SJSA1 (cell line): Measurements from ENCODE around the gene ABAT. TPM values are rescaled to one million over a fixed set of nuclear protein-coding genes. Genes with fewer than 3 reads are reported as not detected.
"Not testable (repeated sequence)": the region's sequence is repeated elsewhere in the genome, so short reads cannot be mapped to it uniquely, and the experiment has no call there.

Experiments
- DNase-seq, 2 experiments: peaks; one replicate each; pipeline ENCODE4 v3.0.0-alpha.2; 2015 to 2020; ENCODE audit warnings: low spot score in 2 of 2, low read depth in 1 of 2
- H3K27ac ChIP-seq: fragments of 250-450 bp; sonication (Bioruptor Pico); 2 replicates; pipeline ENCODE4 v1.5.1; 2020; ENCODE audit warnings: mild to moderate bottlenecking, moderate library complexity
- H3K27me3 ChIP-seq: fragments of 250-450 bp; sonication (Bioruptor Pico); replicated peaks from 2 replicates; pipeline ENCODE4 v1.5.1; 2020; ENCODE audit warnings: mild to moderate bottlenecking, moderate library complexity
- H3K36me3 ChIP-seq: fragments of 250-450 bp; sonication (Bioruptor Pico); 2 replicates; pipeline ENCODE4 v1.5.1; 2020; ENCODE audit warnings: mild to moderate bottlenecking
- H3K4me1 ChIP-seq: fragments of 250-450 bp; sonication (Bioruptor Pico); replicated peaks from 2 replicates; pipeline ENCODE4 v1.6.1; 2021; ENCODE audit warnings: mild to moderate bottlenecking
- H3K4me3 ChIP-seq: fragments of 250-450 bp; sonication (Bioruptor Pico); 2 replicates; pipeline ENCODE4 v1.5.1; 2020; ENCODE audit warnings: mild to moderate bottlenecking
- H3K9me3 ChIP-seq: fragments of 250-450 bp; sonication (Bioruptor Pico); replicated peaks from 2 replicates; pipeline ENCODE4 v1.5.1; 2020; ENCODE audit warnings: mild to moderate bottlenecking
- total RNA-seq: library from RNA; depleted of rRNA; stranded (reverse); fragments of >200 nt; shearing (Covaris generic); gene quantifications from 2 replicates; pipeline ENCODE4 v1.2.3, GENCODE V29; 2014

Gene ABAT
- total RNA-seq, 1 experiment from 2014 or later: 4.4 TPM

DNA sequence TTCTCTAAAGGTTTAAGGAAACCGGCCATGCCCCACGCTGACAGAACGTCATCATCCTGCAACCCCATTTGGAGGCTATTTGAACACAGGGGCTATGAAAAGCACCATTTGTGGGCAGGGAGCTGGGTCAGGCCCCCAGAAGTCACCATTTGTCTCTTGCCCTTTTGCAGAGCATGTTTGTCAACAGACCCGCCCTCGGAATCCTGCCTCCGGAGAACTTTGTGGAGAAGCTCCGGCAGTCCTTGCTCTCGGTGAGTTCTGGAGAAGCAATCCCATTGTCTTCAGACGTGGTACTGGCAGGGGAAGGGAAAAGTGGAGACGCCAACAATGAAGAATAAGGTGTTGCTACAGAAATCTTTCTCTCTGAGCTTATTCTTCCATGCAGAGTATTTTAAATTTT, 89.5 kb downstream of the ABAT start:
- no peak overlapping the region for H3K27ac ChIP-seq
- H3K36me3 ChIP-seq: no peaks in the 10 kb centered on the region
- no peaks in the 10 kb centered on the region for H3K27me3 ChIP-seq
- no peaks in the 10 kb centered on the region for H3K9me3 ChIP-seq
- H3K4me3 ChIP-seq: no peak overlapping the region
- DNase-seq: no peak
- no peaks in the 10 kb centered on the region for H3K4me1 ChIP-seq

DNA sequence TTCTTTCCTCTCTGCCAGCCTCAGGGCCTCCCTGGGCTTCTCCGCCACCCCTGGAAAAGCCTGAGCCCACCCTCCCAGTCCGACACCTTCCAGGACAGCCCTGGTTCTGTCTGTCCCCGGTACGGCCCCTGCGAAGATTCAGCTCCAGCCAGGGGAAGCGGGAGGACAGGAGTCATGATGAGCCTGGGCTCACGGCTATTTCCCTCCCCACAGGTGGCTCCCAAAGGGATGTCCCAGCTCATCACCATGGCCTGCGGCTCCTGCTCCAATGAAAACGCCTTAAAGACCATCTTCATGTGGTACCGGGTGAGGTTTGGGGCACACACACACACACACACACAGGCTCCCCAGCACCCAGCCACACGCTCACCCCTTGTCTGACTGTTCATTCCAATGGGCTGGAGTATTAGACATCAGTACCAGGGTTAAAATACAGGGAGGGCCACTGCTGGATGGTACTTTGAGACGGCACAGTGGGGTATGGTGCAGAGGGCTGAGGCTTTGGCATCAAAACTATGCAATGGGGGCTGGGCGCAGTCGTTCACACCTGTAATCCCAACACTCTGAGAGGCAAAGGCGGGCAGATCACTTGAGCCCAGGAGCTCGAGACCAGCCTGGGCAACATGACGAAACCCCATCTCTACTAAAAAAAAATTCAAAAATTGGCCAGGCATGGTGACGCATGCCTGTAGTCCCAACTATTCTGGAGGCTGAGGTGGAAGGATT, 90.3 kb downstream of the ABAT start:
- H3K9me3 ChIP-seq: no peaks in the 10 kb centered on the region
- H3K36me3 ChIP-seq: no peaks in the 10 kb centered on the region
- no peaks in the 10 kb centered on the region for H3K27me3 ChIP-seq
- no peaks in the 10 kb centered on the region for H3K4me1 ChIP-seq
- no peak overlapping the region for H3K4me3 ChIP-seq
- no peak overlapping the region for H3K27ac ChIP-seq
- DNase-seq: no peak

DNA sequence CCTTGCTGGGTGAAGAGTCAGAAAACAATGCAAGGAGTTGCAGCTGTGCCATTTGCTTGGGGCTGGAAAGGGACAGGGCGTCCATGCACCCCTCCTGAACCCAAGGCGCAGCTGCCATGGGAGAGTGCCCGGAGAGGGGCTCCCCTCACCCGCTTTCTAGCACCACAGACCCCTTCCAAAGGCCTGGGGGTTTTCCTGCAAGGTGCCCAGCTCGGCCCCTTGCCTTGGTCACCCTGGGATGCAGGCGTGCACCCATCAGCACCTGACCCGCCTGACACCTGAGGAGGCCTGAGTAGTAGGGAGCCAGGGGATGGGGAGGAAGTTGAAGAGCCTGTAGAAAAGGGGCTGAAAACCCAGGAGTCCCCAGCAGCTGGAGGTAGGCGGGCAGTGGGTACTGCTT, 92.8 kb downstream of the ABAT start:
- H3K4me3 ChIP-seq: no peak overlapping the region
- H3K4me1 ChIP-seq: no peaks in the 10 kb centered on the region
- H3K27me3 ChIP-seq: no peaks in the 10 kb centered on the region
- no peak for DNase-seq
- H3K9me3 ChIP-seq: no peaks in the 10 kb centered on the region
- H3K27ac ChIP-seq: no peak overlapping the region
- H3K36me3 ChIP-seq: no peaks in the 10 kb centered on the region

DNA sequence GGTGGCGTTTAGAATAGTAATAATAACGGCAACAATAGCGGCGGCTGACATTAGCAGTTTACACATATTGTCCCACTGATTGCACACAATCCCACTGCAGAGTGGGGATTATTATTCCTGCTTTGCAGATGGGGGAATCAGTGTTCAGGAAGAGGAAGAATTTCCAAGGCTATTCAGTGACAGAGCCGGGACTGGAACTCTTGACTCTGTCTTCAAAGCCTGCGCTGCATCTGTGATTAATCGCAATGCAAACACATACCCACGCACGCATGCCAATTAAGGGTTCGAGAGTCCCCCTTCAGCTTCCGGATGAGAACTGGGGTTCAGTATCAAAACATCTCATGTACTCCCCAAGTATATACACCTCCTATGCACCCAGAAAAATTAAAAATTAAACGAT, 93.9 kb downstream of the ABAT start:
- no peak overlapping the region for H3K4me3 ChIP-seq
- H3K9me3 ChIP-seq: no peaks in the 10 kb centered on the region
- no peak overlapping the region for H3K27ac ChIP-seq
- no peaks in the 10 kb centered on the region for H3K4me1 ChIP-seq
- DNase-seq: no peak
- H3K27me3 ChIP-seq: no peaks in the 10 kb centered on the region
- no peaks in the 10 kb centered on the region for H3K36me3 ChIP-seq

DNA sequence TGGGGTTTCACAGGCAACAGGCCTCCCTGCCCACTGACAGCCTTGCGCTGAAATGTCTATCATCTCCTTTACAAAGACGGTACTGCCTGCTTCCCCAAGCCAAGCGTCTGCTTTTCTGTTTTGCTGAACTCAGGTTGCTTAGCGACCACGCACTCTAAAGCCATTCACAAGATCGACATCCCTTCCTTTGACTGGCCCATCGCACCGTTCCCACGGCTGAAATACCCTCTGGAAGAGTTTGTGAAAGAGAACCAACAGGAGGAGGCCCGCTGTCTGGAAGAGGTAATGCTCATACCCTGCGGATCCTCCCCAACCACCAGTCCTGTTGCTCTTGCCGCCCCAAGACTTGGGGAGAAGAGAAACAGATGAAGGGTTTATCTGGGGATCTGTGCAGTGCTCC, 94.3 kb downstream of the ABAT start:
- H3K27me3 ChIP-seq: no peaks in the 10 kb centered on the region
- H3K9me3 ChIP-seq: no peaks in the 10 kb centered on the region
- no peak overlapping the region for H3K4me3 ChIP-seq
- no peak overlapping the region for H3K27ac ChIP-seq
- H3K4me1 ChIP-seq: no peaks in the 10 kb centered on the region
- no peak for DNase-seq
- no peaks in the 10 kb centered on the region for H3K36me3 ChIP-seq

DNA sequence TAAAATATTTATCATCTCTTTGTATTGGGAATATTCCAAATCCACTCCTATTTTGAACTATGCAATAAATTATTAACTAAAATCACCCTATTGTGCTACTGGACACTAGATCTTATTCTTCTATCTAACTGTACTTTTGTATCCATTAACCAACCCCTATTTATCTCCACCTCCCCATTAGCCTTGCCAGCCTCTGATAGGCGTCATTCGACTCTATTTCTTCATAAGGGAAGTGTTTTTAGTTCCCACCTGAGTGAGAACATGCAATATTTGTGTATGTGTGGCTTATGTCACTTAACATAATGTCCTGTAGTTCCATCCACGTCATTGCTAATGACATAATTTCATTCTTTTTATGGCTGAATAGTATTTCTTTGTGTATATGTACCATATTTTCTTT, 99.1 kb downstream of the ABAT start:
- no peaks in the 10 kb centered on the region for H3K4me1 ChIP-seq
- no peaks in the 10 kb centered on the region for H3K27me3 ChIP-seq
- H3K9me3 ChIP-seq: no peaks in the 10 kb centered on the region

DNA sequence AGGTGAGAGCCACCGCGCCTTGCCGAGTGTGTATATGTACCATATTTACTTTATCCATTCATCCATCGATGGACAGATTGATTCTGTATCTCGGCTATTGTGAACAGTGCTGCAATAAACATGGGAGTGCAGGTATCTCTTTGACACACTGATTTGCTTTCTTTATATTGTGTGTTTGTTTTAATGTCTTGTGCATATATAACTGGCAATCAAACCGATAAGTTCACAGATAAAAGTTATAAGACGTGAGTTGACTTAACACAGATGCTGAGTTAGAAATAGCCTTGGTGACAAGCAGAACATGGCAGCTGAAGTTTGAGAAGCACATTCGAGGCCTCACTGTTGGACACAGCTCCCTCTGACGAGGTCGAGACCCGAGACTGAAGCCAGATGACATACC, 99.8 kb downstream of the ABAT start:
- Histone ChIP-seq H3K27me3 (no peaks in the 10 kb centered on the region), H3K4me1 (no peaks in the 10 kb centered on the region), H3K9me3 (no peaks in the 10 kb centered on the region), H3K27ac (no peak overlapping the region), H3K4me3 (no peak overlapping the region), H3K36me3 (no peaks in the 10 kb centered on the region)
- no peak for DNase-seq

More for the DNA sequence above, 99.1 kb downstream of the ABAT start:
- H3K4me3 ChIP-seq: no peak overlapping the region
- no peaks in the 10 kb centered on the region for H3K36me3 ChIP-seq
- no peak for DNase-seq
- H3K27ac ChIP-seq: no peak overlapping the region

DNA sequence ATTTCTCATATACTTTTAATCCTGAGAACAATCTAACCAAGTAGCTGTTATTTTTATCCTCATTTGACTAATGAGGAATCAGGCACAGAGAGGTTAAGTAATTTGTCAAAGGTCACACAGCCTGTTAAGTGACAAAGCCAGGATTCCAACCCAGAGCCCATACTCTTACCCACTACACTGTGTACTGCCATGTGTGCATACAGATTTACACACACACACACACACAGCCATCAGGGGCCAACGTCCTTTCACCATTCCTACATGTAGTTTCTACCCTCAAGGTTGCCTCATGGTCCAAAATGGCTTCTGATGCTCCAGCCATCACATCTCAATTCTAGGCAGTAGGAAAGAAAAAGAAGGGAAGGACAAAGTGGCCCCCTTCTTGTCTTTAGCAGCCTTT, 100.9 kb downstream of the ABAT start:
- H3K4me1 ChIP-seq: no peaks in the 10 kb centered on the region
- DNase-seq: no peak
- no peak overlapping the region for H3K27ac ChIP-seq
- no peaks in the 10 kb centered on the region for H3K36me3 ChIP-seq
- no peaks in the 10 kb centered on the region for H3K27me3 ChIP-seq
- no peaks in the 10 kb centered on the region for H3K9me3 ChIP-seq
- H3K4me3 ChIP-seq: no peak overlapping the region

DNA sequence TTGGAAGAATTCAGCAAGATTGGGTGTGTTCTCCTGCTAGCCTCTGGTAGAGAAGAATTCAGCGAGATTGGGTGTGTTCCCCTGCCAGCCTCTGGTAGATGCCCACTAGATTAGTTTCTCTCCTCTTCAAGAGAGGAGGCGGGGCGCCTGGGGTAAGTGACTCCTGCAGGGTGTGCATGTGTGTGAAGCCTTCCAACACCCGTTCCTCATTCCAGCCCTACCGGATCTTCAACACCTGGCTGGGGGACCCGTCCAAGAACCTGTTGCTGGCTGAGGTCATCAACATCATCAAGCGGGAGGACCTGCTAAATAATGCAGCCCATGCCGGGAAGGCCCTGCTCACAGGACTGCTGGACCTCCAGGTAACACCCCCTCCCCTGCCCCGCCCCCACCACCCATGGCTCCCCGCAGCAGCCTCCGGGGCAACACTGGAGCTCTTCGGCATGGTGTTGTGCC, 101.7 kb downstream of the ABAT start:
- DNase-seq: no peak
- no peaks in the 10 kb centered on the region for H3K27me3 ChIP-seq
- H3K36me3 ChIP-seq: no peaks in the 10 kb centered on the region
- H3K9me3 ChIP-seq: no peaks in the 10 kb centered on the region
- no peak overlapping the region for H3K4me3 ChIP-seq
- H3K27ac ChIP-seq: no peak overlapping the region
- H3K4me1 ChIP-seq: no peaks in the 10 kb centered on the region

DNA sequence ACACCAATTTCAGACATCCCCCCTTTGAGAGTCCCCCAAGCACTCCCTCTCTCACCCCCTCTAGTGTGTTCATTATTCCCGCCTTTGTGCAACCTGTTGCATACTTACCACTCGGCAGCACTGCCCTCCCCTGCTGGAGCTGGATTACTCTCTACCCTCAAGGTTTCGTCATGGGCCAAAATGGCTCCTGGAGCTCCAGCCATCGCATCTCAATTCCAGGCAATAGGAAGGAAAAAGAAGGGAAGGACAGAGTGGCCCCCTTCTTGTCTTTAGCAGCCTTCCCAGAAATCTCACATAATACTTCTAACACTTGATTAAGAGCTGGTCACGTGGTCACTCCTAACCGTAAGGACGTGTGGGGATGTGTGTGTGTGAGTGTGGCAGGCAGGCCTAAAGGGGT, 102.8 kb downstream of the ABAT start:
- no peaks in the 10 kb centered on the region for H3K27me3 ChIP-seq
- H3K27ac ChIP-seq: no peak overlapping the region
- no peaks in the 10 kb centered on the region for H3K36me3 ChIP-seq
- no peak for DNase-seq
- H3K4me1 ChIP-seq: no peaks in the 10 kb centered on the region
- H3K4me3 ChIP-seq: no peak overlapping the region
- H3K9me3 ChIP-seq: no peaks in the 10 kb centered on the region

DNA sequence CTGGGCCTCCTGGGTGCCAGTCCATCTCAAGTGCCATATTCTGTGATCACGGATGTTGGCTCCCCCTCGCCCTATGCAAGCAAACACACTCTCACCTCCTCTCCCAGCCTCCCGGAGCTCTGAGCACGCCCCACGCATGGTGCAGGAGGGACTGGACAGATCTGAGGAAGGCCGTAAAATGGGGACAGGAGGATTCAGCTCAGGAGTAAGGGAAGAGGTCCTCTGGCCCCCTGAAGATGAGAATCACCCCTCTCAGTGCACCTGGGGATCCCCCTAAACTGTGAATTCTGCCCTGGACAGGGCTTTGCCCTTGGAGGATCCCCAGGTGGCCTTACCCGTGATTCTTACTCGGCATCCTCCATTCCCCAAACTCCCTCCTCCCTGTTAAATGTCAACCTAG, 107.4 kb downstream of the ABAT start:
- no peak overlapping the region for H3K27ac ChIP-seq
- no peak for DNase-seq
- no peaks in the 10 kb centered on the region for H3K36me3 ChIP-seq
- no peaks in the 10 kb centered on the region for H3K9me3 ChIP-seq
- H3K4me1 ChIP-seq: no peaks in the 10 kb centered on the region
- H3K27me3 ChIP-seq: no peaks in the 10 kb centered on the region
- no peak overlapping the region for H3K4me3 ChIP-seq

DNA sequence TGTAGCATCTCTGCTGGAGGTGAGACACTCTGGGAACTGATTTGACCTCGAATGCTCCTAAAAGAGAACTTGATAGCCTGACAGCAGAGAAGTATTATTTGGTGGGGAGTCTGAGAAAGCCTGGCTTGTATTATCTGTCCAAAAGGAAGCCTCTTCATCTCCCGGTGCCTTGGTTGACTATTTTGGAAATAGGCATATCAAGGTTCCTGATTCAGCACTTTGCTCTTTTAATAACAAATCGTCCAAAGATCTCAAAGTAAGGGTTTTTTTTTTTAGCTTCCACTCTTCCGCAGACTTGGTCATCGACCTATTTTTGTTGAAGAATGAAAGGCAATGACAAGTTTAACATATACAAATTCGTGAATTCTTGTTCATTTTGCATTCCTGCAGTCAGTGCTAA, 108.3 kb downstream of the ABAT start:
- Histone ChIP-seq H3K9me3 (no peaks in the 10 kb centered on the region), H3K36me3 (no peaks in the 10 kb centered on the region), H3K27ac (no peak overlapping the region), H3K27me3 (no peaks in the 10 kb centered on the region), H3K4me1 (no peaks in the 10 kb centered on the region), H3K4me3 (no peak overlapping the region)
- no peak for DNase-seq

DNA sequence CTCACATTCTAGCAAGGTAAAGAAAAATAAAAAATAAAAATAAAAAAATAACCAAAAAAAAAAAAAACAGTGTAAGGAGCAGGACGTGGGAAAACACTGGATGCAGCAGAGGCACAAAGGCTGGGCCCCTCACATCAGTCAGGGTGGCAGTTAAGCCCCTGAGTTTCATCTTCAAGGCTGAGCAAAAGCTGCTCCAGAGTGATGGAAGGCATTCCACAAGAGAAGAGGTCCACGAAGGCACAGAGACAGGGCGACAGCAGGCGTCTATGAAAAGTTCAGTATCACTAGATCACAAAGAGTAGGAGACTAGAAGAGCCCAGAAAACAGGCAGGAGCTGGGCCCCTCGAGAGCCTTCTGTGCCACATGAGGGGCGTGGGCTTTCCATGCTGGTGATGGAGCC, 111.0 kb downstream of the ABAT start:
- H3K27ac ChIP-seq: no peak overlapping the region
- H3K4me3 ChIP-seq: no peak overlapping the region
- DNase-seq: no peak

DNA sequence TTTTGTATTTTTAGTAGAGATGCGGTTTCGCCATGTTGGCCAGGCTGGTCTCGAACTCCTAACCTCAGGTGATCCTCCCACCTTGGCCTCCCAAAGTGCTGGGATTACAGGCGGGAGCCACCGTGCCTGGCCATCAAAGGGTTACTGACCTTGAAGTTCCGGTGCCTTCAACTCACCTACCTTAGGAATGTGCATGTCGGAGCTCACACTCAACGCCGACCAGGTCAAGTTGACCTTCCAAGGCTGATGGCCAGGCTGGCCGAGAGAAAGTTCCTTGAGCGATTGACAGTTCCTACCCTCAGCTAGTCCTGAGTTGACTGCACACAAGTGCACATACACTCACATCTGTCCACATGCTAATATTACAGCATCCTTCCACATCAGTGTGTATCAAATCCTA, 111.9 kb downstream of the ABAT start:
- H3K4me3 ChIP-seq, H3K27ac ChIP-seq, DNase-seq, H3K36me3 ChIP-seq, H3K4me1 ChIP-seq, H3K9me3 ChIP-seq, H3K27me3 ChIP-seq: not testable (repeated sequence)

More for the DNA sequence above, 111.0 kb downstream of the ABAT start:
- Histone ChIP-seq H3K36me3 (no peaks in the 10 kb centered on the region), H3K9me3 (no peaks in the 10 kb centered on the region), H3K4me1 (no peaks in the 10 kb centered on the region), H3K27me3 (no peaks in the 10 kb centered on the region)

DNA sequence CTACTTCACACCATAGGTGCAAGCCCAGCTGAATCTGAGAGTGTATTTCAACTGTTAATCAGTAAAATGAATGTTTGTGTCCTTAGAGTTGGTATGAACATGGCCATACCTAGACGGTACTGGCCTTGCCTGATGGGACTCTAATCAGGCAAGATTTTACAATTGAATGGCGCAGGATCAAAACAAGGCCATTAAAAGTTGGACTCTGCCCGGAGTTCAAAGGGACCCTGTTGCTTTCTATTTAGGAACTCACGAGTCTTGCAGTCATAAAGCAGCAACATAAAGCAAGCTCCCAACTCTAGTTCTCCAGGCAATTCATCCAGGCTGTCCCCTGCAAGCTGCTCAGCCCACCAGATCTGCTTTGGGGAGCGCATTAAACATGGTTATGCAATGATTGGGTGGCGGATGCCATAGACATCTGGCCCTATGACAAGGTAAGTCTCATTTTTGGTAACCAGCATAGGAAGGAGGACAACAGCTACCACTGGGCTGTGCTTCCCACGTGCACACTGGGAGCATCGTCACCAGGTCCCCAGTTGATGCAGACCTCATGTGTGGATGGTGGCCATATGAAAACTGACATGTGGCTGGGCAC, 114.3 kb downstream of the ABAT start:
- no peaks in the 10 kb centered on the region for H3K27me3 ChIP-seq
- H3K9me3 ChIP-seq: no peaks in the 10 kb centered on the region
- no peak overlapping the region for H3K27ac ChIP-seq
- H3K4me1 ChIP-seq: no peaks in the 10 kb centered on the region
- H3K36me3 ChIP-seq: no peaks in the 10 kb centered on the region
- DNase-seq: no peak
- H3K4me3 ChIP-seq: no peak overlapping the region
